Measurements from ENCODE around the gene STX4.

STX4 gene

GRCh38 chr16:31071861-31072260, 38.5 kb downstream of the STX4 start:
- peak; percentile 4 for DNase-seq

- peak; percentile 38 for DNase-seq
These were observed 39.3 kb downstream of the STX4 start for GRCh38 chr16:31072540-31073141.

GRCh38 chr16:31073142-31073969, 40.0 kb downstream of the STX4 start:
- peak; percentile 77 for DNase-seq

- peak; percentile 97 for DNase-seq
These were observed 40.8 kb downstream of the STX4 start, which contains the start of the genes ZNF646 and ZNF668 for GRCh38 chr16:31073970-31074813. TSS of gene ZNF646 (plus strand) at chr16:31074422. CDS start at chr16:31076325, 1,903 bp downstream. TSS of gene ZNF668 (minus strand) at chr16:31074240. CDS start at chr16:31064459, 9,781 bp downstream.

GRCh38 chr16:31074814-31075183, 41.4 kb downstream of the STX4 start:
- DNase-seq, result no peak

- DNase-seq, result no peak
These were observed 43.0 kb downstream of the STX4 start for GRCh38 chr16:31076319-31076718.

- DNase-seq, result no peak
These were observed 43.7 kb downstream of the STX4 start for GRCh38 chr16:31077024-31077423.

GRCh38 chr16:31077592-31078396, 44.4 kb downstream of the STX4 start:
- no peak for DNase-seq

GRCh38 chr16:31078597-31079341, 45.4 kb downstream of the STX4 start:
- no peak for DNase-seq

GRCh38 chr16:31079342-31079944, 46.1 kb downstream of the STX4 start:
- no peak for DNase-seq

GRCh38 chr16:31080035-31080629, 46.8 kb downstream of the STX4 start:
- no peak for DNase-seq

- DNase-seq, result no peak
These were observed 47.5 kb downstream of the STX4 start for GRCh38 chr16:31080756-31081419.

- DNase-seq, result no peak
These were observed 48.3 kb downstream of the STX4 start for GRCh38 chr16:31081428-31082351.

GRCh38 chr16:31082368-31083045, 49.1 kb downstream of the STX4 start:
- no peak for DNase-seq

GRCh38 chr16:31083081-31083480, 49.7 kb downstream of the STX4 start:
- DNase-seq, result no peak

GRCh38 chr16:31083556-31083955, 50.2 kb downstream of the STX4 start:
- DNase-seq, result no peak

GRCh38 chr16:31083981-31084380, 50.6 kb downstream of the STX4 start:
- DNase-seq, result no peak

- no peak for DNase-seq
These were observed 51.4 kb downstream of the STX4 start for GRCh38 chr16:31084584-31085302.

Data from kidney glomerular epithelial cell (primary cell).